H1 (cell line): ENCODE results near the gene TMEM82. TPM values are rescaled to one million over a fixed set of nuclear protein-coding genes. Genes with fewer than 3 reads are reported as not detected.

Experiments used
- CHD1 ChIP-seq: IDR thresholded peaks from 2 replicates; pipeline ENCODE4 v1.6.1; 2012; ENCODE audit warnings: low read depth, low read length, improper control_type of control experiment
- CTCF ChIP-seq, 3 experiments: IDR thresholded peaks; 1 replicate in 2 of 3; 2 replicates in 1 of 3; pipeline versions ENCODE4 v1.5.1 to v1.6.1; 2011; ENCODE audit warnings: low read length in 3 of 3, mild to moderate bottlenecking in 3 of 3, inconsistent platforms in 2 of 3, low read depth in 1 of 3, moderate library complexity in 1 of 3; ENCODE audit not compliant: insufficient read depth in 1 of 3; ENCODE audit errors: control extremely low read depth in 1 of 3
- RBBP5 ChIP-seq: IDR thresholded peaks from 2 replicates; pipeline ENCODE4 v1.7.1; 2012; ENCODE audit warnings: low read depth, mild to moderate bottlenecking, inconsistent platforms, low read length, moderate library complexity, borderline replicate concordance
- SIN3A ChIP-seq, 2 experiments: IDR thresholded peaks in 1 of 2; conservative IDR thresholded peaks in 1 of 2; 2 replicates each; pipeline ENCODE4 v1.6.1; 2011 to 2012; ENCODE audit warnings: low read length in 2 of 2, improper control_type of control experiment in 1 of 2, low read depth in 1 of 2, mild to moderate bottlenecking in 1 of 2
- TAF1 ChIP-seq: IDR thresholded peaks from 2 replicates; pipeline ENCODE4 v1.6.1; 2011; ENCODE audit warnings: mild to moderate bottlenecking, low read depth, low read length
- polyA plus RNA-seq, 7 experiments: library from polyadenylated mRNA; depleted of rRNA in 3 of 7; stranded (reverse) in 5 of 7; unstranded in 2 of 7; fragments of >200 nt in 5 of 7; fragments of 200-250 nt in 2 of 7; gene quantifications; 1 replicate in 5 of 7; 2 replicates in 1 of 7; 4 replicates in 1 of 7; pipeline versions ENCODE4 v1.2.1 to v1.2.3, GENCODE V29; 2011 to 2013; ENCODE audit warnings: missing spikeins in 2 of 7, mixed read lengths in 2 of 7
- total RNA-seq: library from RNA; stranded (reverse); fragmentation: NEBNext Ultra II Directional; extraction: Animal tissue kit (Norgen Biotek cat#: 25700); gene quantifications from 2 replicates; pipeline ENCODE4 v1.2.1, GENCODE V29; 2021

The TMEM82 gene
- total and polyA plus RNA-seq, 2 of the 8 experiments (the other 6 are each of a cell fraction or from before 2014, with no cell fraction given), result 0.32 to 2.1 TPM

- TF ChIP-seq CTCF (IDR thresholded peaks at IDR 0.05; ENCODE audit: control extremely low read depth in 1 of 3, insufficient read depth in 1 of 3, low read depth in 1 of 3, low read length in 3 of 3) (no peak), CHD1 (no peak), TAF1 (no peak), RBBP5 (no peak), SIN3A (conservative IDR thresholded peaks at IDR 0.05 in 1 of 2, IDR thresholded peaks at IDR 0.05 in 1 of 2; ENCODE audit: low read depth in 1 of 2, low read length in 2 of 2) (no peak)
Observed at GRCh38 chr1:15753776-15754175, 11.5 kb downstream of the TMEM82 start (continued).
